GM23248 (cell line): ENCODE data around the gene CSNK1G1.

Source experiments
- EZH2 ChIP-seq: fragments of 200-600 bp; sonication (generic); IDR thresholded peaks from 2 replicates; pipeline ENCODE4 v1.6.1; 2018; ENCODE audit warnings: antibody characterized with exemption, mild to moderate bottlenecking; ENCODE audit not compliant: insufficient read depth, poor library complexity, severe bottlenecking
- EZH2phosphoT487 ChIP-seq: fragments of 200-600 bp; sonication (generic); IDR thresholded peaks from 2 replicates; pipeline ENCODE4 v1.6.1; 2018; ENCODE audit warnings: antibody characterized with exemption, moderate library complexity, mild to moderate bottlenecking, low read depth; ENCODE audit not compliant: insufficient read depth

DNA sequence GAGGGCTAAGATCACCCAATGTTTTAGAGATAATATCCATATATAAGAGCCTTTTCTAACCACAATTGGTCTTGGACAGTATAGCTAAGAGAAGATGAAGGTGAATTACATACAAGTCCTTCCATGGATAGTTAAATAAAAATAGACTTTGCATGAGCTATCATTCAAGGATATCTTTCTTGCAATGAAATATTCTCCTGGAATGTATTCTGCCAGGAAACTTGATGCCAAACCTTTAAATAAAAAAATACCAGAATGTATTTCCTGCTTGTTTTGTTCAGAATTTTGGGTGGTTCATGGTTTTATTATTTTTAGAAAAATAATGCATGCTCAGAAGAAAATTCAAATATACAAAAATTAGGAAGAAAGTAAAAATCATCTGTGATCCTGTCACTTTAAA, 104.3 kb downstream of the CSNK1G1 start:
- TF ChIP-seq EZH2 (no peak), EZH2phosphoT487 (no peak)
